ENCODE data around the gene C9orf50. TPM values are rescaled to one million over a fixed set of nuclear protein-coding genes. Genes with fewer than 3 reads are reported as not detected.
A peak's percentile ranks its signal among the peaks of the same experiment; 100 is the strongest.

The C9orf50 gene
- total and polyA plus RNA-seq, 4 donors, result 0.30 to 4.8 (median 0.62) TPM; not detected in 1

DNA sequence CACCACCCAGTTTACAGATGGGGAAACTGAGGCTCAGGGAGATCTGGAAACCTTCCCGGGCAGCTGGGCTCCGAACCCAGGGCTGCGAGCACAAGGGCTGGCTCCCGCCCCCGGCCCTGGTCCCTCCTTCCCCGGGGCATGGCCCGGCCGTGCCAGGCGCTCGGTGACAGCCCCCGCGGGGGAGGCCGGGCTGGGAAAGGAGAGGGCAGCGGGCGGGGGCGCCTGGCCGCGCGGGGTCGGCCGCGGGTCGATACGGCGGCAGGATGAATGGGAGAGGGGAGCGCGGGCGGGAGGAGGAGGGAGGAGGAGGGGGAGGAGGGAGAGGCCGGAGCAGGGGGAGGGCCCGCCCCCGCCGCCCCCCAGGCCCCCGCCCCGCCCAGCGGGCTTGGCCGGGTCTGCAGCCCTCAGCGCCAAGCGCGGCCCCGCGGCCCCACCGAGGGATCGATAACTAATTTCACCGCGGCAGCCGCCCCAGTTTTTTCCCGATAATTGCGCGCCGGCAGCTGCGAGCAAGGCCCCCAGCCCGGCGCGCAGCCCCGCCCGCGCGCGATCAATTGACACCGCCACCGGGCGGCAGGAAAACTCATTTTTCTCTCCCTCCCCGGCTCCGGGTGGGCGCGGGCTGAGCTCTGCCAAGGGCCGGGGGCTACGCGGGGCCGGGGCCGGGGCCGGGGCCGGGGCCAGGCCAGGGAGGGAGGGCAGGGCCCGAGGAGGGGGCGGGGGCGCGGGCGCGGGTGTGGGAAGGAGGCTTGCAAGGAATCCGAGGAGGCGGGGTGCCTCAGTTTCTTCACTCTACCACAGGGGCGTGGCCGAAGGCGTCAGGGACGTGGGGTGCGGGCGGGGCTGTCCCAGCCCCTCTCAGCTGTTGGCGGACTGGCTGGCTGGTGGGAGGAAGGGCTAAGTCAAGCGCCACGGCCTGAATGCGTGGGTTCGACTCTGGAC lies 52.1 kb downstream of the C9orf50 start:
- peak overlapping the region in 1 of 2 donors; percentile 66 for H3K27ac ChIP-seq (ENCODE audit: low read depth in 1 of 2, low read length in 2 of 2)
- no peaks in the 10 kb centered on the region for H3K9me3 ChIP-seq (ENCODE audit: control insufficient read depth, low read length)
- DNase-seq, result peak; percentile 79 to 86
- no peaks in the 10 kb centered on the region for H3K4me1 ChIP-seq (ENCODE audit: control insufficient read depth in 1 of 2, insufficient read depth in 2 of 2, low read length in 2 of 2)
- ATAC-seq (ENCODE audit: low FRiP score), result peak; percentile 42
- no peaks in the 10 kb centered on the region for H3K36me3 ChIP-seq (ENCODE audit: control insufficient read depth in 1 of 2, insufficient read depth in 2 of 2, low read length in 1 of 2)
- intact Hi-C loops (cut with DNase I), result no loop called here
- WGBS, 2 donors, result 4% methylated on average over 55 to 92 of the region's 92 CpGs
- no peaks in the 10 kb centered on the region for H3K27me3 ChIP-seq (ENCODE audit: control insufficient read depth in 1 of 2, insufficient read depth in 2 of 2, low read length in 1 of 2)
- H3K4me3 ChIP-seq (ENCODE audit: low read length in 2 of 2), result peak overlapping the region in 1 of 2 donors; percentile 29

DNA sequence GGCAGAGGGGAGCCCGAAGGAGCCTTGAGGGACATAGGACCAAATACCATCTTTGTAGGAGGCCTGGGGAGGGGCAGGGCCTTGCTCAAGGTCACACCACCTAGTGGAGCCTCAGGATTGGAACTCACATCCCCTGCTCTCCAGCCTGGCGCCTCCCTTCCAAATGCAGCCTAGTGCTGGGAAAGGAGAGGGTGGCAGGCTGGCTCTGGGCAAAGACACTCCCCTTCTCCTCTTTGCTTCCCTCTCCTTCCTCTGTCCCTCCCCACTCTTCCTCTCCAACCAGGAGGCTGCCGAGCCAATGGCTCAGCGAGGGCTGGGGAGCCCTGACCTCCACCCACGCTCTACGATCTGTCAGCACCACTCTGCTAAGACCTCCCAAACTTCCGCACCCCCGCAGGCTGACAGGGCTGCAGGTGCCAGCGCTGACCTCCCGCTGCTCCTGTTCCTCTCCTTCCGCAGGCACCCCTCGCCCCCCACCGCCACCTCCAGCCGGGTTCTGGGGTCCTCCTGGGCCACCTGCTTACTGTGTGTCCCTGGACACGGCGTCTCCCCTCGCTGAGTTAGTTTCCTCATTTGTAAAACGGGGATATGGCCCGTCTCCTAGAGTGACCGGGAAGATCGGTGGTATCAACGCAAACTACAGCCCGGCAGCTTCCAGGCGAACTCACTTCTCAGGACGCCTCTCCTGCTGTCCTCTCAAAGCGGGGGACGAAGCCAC lies 52.9 kb downstream of the C9orf50 start:
- WGBS, 2 donors, result 0 to 2% methylated on average over 27 of the region's 27 CpGs

DNA sequence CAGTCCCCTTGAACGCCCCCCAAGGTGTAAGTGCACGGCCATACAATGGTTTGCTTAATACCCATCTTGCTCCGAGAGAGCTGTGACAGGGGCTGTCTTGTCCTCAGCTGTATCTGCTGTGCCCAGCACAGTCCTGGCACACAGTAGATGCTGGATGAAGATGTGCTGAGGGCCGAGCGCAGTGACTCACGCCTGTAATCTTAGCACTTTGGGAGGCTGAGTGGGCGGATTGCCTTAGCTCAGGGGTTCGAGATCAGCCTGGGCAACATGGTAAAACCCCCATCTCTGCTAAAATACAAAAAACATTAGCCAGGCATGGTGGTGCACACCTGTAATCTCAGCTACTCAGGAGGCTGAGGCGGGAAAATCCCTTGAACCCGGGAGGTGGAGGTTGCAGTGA lies 53.6 kb downstream of the C9orf50 start:
- Histone ChIP-seq H3K36me3 (ENCODE audit: control insufficient read depth in 1 of 2, insufficient read depth in 2 of 2, low read length in 1 of 2) (no peaks in the 10 kb centered on the region), H3K27ac (ENCODE audit: low read depth in 1 of 2, low read length in 2 of 2) (no peak overlapping the region), H3K4me3 (ENCODE audit: low read length in 2 of 2) (no peak overlapping the region), H3K9me3 (ENCODE audit: control insufficient read depth, low read length) (no peaks in the 10 kb centered on the region), H3K4me1 (ENCODE audit: control insufficient read depth in 1 of 2, insufficient read depth in 2 of 2, low read length in 2 of 2) (no peaks in the 10 kb centered on the region), H3K27me3 (ENCODE audit: control insufficient read depth in 1 of 2, insufficient read depth in 2 of 2, low read length in 1 of 2) (no peaks in the 10 kb centered on the region)
- 79% methylated on average over 10 of the region's 10 CpGs for WGBS, 2 donors
- no peak for DNase-seq
- ATAC-seq (ENCODE audit: low FRiP score), result no peak
- intact Hi-C loops (cut with DNase I), result no loop called here

More for the DNA sequence above, 52.9 kb downstream of the C9orf50 start:
- H3K4me3 ChIP-seq (ENCODE audit: low read length in 2 of 2), result peak overlapping the region in 1 of 2 donors; percentile 29
- H3K9me3 ChIP-seq (ENCODE audit: control insufficient read depth, low read length), result no peaks in the 10 kb centered on the region
- intact Hi-C loops (cut with DNase I), result no loop called here
- ATAC-seq (ENCODE audit: low FRiP score) (peak; percentile 63), DNase-seq (peak; percentile 80 to 84)
- H3K36me3 ChIP-seq (ENCODE audit: control insufficient read depth in 1 of 2, insufficient read depth in 2 of 2, low read length in 1 of 2), result no peaks in the 10 kb centered on the region
- H3K27ac ChIP-seq (ENCODE audit: low read depth in 1 of 2, low read length in 2 of 2), result peak overlapping the region in 1 of 2 donors; percentile 58
- no peaks in the 10 kb centered on the region for H3K4me1 ChIP-seq (ENCODE audit: control insufficient read depth in 1 of 2, insufficient read depth in 2 of 2, low read length in 2 of 2)
- H3K27me3 ChIP-seq (ENCODE audit: control insufficient read depth in 1 of 2, insufficient read depth in 2 of 2, low read length in 1 of 2), result no peaks in the 10 kb centered on the region

DNA sequence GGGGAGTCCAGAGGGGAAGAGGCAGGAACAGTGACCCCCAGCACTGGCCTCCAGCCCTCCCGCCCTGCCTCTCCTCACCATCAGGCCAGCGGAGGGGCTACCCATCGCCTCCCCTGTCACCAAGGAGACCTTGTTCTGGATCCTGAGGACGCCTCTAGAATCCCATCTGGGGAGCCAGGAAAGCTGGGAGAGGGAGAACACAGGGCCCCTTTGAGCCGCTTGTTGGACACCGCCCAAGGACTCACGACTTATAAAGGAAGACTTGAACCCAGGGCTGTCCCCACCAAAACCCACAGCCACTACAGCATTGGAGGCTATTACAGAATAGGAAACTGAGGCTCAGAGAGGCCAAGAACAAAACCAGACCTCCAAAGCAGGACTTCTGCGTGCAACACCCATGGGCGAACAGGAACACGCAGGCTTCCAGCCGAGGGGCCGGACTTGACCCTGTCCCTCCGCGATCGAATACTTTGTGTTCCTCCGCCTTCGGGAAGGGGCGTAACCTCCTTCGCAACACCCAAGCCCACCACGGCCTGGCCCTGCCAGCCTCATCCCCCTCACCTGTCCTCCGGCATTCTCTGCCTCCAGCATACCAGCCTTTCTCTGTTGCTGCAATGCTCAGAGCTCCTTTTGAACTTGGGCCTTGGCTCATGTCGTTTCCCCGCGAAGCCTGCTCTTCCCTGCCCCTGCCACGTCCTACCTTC lies 54.2 kb downstream of the C9orf50 start:
- ATAC-seq (ENCODE audit: low FRiP score) (no peak), DNase-seq (no peak)
- Histone ChIP-seq H3K27me3 (ENCODE audit: control insufficient read depth in 1 of 2, insufficient read depth in 2 of 2, low read length in 1 of 2) (no peaks in the 10 kb centered on the region), H3K27ac (ENCODE audit: low read depth in 1 of 2, low read length in 2 of 2) (no peak overlapping the region), H3K36me3 (ENCODE audit: control insufficient read depth in 1 of 2, insufficient read depth in 2 of 2, low read length in 1 of 2) (no peaks in the 10 kb centered on the region), H3K4me1 (ENCODE audit: control insufficient read depth in 1 of 2, insufficient read depth in 2 of 2, low read length in 2 of 2) (no peaks in the 10 kb centered on the region), H3K4me3 (ENCODE audit: low read length in 2 of 2) (no peak overlapping the region), H3K9me3 (ENCODE audit: control insufficient read depth, low read length) (no peaks in the 10 kb centered on the region)
- intact Hi-C loops (cut with DNase I), result no loop called here
- 93 to 95% methylated on average over 25 of the region's 25 CpGs for WGBS, 2 donors

DNA sequence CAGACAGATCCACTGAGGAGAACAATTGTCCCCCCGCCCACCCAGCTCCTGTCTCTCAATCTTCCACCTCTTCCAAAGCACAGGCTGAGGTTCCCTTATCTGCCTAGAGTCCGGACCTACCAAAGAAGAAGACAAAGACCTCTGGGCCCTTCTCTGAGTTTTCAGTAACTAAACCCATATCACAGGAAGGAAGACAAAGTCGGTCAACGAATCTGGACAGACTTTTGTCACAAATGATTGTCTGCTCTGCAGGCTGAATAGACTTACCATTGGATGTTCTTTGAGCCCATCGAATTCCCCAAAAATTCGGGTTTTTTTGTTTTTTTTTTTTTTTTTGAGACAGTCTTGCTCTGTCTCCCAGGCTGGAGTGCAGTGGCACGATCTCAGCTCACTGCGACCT lies 58.0 kb downstream of the C9orf50 start:
- H3K4me3 ChIP-seq (ENCODE audit: low read length in 2 of 2), result no peak overlapping the region
- DNase-seq, result no peak
- H3K27ac ChIP-seq (ENCODE audit: low read depth in 1 of 2, low read length in 2 of 2), result no peak overlapping the region
- H3K4me1 ChIP-seq (ENCODE audit: control insufficient read depth in 1 of 2, insufficient read depth in 2 of 2, low read length in 2 of 2), result no peaks in the 10 kb centered on the region
- H3K36me3 ChIP-seq (ENCODE audit: control insufficient read depth in 1 of 2, insufficient read depth in 2 of 2, low read length in 1 of 2), result no peaks in the 10 kb centered on the region
- no peaks in the 10 kb centered on the region for H3K9me3 ChIP-seq (ENCODE audit: control insufficient read depth, low read length)
- H3K27me3 ChIP-seq (ENCODE audit: control insufficient read depth in 1 of 2, insufficient read depth in 2 of 2, low read length in 1 of 2), result no peaks in the 10 kb centered on the region
- WGBS, 2 donors, result 88 to 90% methylated on average over 8 of the region's 8 CpGs
- intact Hi-C loops (cut with DNase I), result no loop called here
- no peak for ATAC-seq (ENCODE audit: low FRiP score)

DNA sequence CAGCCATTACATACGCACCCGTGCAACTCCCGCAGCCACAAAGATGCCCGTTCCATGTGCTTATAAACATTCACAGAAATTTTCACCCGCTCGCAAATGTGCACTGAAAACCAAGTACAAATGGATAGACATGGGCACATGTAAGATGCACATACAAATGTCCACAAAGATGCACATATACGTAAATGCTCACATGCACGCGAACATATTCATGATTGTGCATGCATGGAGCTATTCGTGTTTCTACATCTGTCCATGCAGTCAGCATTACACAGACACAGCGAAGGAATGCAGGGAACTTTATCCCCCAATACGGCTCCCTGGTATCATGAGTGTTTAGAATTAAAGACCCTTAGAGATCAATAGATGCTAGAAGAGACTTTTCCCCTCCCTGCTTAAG lies 58.4 kb downstream of the C9orf50 start:
- DNase-seq (no peak), ATAC-seq (ENCODE audit: low FRiP score) (no peak)
- intact Hi-C loops (cut with DNase I), result no loop called here
- H3K4me1 ChIP-seq (ENCODE audit: control insufficient read depth in 1 of 2, insufficient read depth in 2 of 2, low read length in 2 of 2), result no peaks in the 10 kb centered on the region
- WGBS, 2 donors, result 84% methylated on average over 12 of the region's 12 CpGs
- H3K27me3 ChIP-seq (ENCODE audit: control insufficient read depth in 1 of 2, insufficient read depth in 2 of 2, low read length in 1 of 2), result no peaks in the 10 kb centered on the region
- no peaks in the 10 kb centered on the region for H3K9me3 ChIP-seq (ENCODE audit: control insufficient read depth, low read length)
- H3K4me3 ChIP-seq (ENCODE audit: low read length in 2 of 2), result no peak overlapping the region
- H3K27ac ChIP-seq (ENCODE audit: low read depth in 1 of 2, low read length in 2 of 2), result no peak overlapping the region
- no peaks in the 10 kb centered on the region for H3K36me3 ChIP-seq (ENCODE audit: control insufficient read depth in 1 of 2, insufficient read depth in 2 of 2, low read length in 1 of 2)

Other genes with a start within 250 kb of the C9orf50 start
- gene NTMT1, start 5.1 kb upstream of the C9orf50 start, total RNA-seq, result 10 to 100 TPM; 22.7 to 25.6 TPM
- gene NTMT1, start 5.1 kb upstream of the C9orf50 start, polyA plus RNA-seq, result 10 to 100 TPM; 34.3 to 41.1 TPM
- 10 to 100 TPM; 15.8 to 20.8 TPM for gene ASB6, start 21.1 kb upstream of the C9orf50 start, total RNA-seq
- 10 to 100 TPM in 1 of 2 donors, 1 to 10 TPM in 1; 6.0 to 20.3 TPM for gene ASB6, start 21.1 kb upstream of the C9orf50 start, polyA plus RNA-seq
- gene PRRX2, start 44.5 kb upstream of the C9orf50 start, total RNA-seq, result 10 to 100 TPM; 51.9 to 68.8 TPM
- 10 to 100 TPM; 27.7 to 52.6 TPM for gene PRRX2, start 44.5 kb upstream of the C9orf50 start, polyA plus RNA-seq
- 1 to 10 TPM; 3.5 to 9.1 TPM for gene PTGES, start 131.9 kb upstream of the C9orf50 start, total RNA-seq
- gene PTGES, start 131.9 kb upstream of the C9orf50 start, polyA plus RNA-seq, result 1 to 10 TPM in 1 of 2 donors, under 1 TPM in 1; 0.13 to 2.3 TPM
- 10 to 100 TPM; 20.4 to 24.3 TPM for gene TOR1B, start 182.1 kb upstream of the C9orf50 start, total RNA-seq
- gene TOR1B, start 182.1 kb upstream of the C9orf50 start, polyA plus RNA-seq, result 10 to 100 TPM; 11.4 to 19.5 TPM
- 10 to 100 TPM; 27.1 to 29.0 TPM for gene TOR1A, start 203.0 kb upstream of the C9orf50 start, total RNA-seq
- gene TOR1A, start 203.0 kb upstream of the C9orf50 start, polyA plus RNA-seq, result 10 to 100 TPM; 25.2 to 25.7 TPM
- gene C9orf78, start 214.2 kb upstream of the C9orf50 start, total RNA-seq, result 10 to 100 TPM; 33.8 to 38.1 TPM
- 10 to 100 TPM; 67.5 to 93.0 TPM for gene C9orf78, start 214.2 kb upstream of the C9orf50 start, polyA plus RNA-seq
- gene USP20, start 214.4 kb upstream of the C9orf50 start, total RNA-seq, result 10 to 100 TPM; 36.4 to 54.2 TPM
- gene USP20, start 214.4 kb upstream of the C9orf50 start, polyA plus RNA-seq, result 100 to 1,000 TPM in 1 of 2 donors, 10 to 100 TPM in 1; 15.9 to 108 TPM